Neural progenitor cell (in vitro differentiated cells): ENCODE measurements around the gene GSTM3. TPM values are rescaled to one million over a fixed set of nuclear protein-coding genes. Genes with fewer than 3 reads are reported as not detected.
A peak's percentile ranks its signal among the peaks of the same experiment; 100 is the strongest.

ENCODE experiments used
- DNase-seq: peaks from one replicate; pipeline ENCODE4 v3.0.0-alpha.2; 2016; ENCODE audit warnings: low spot score
- H2AFZ ChIP-seq: fragments of 200-600 bp; sonication (generic); replicated peaks from 2 replicates; pipeline ENCODE4 v1.6.1; 2016; ENCODE audit warnings: antibody characterized with exemption
- H3F3A ChIP-seq: fragments of 200-600 bp; sonication (generic); 2 replicates; pipeline ENCODE4 v1.6.1; 2016; ENCODE audit warnings: antibody characterized with exemption, low read depth
- H3K27ac ChIP-seq: fragments of 200-600 bp; sonication (generic); 2 replicates; pipeline ENCODE4 v1.5.1; 2016; ENCODE audit warnings: mild to moderate bottlenecking
- H3K27me3 ChIP-seq: fragments of 200-600 bp; sonication (generic); 2 replicates; pipeline ENCODE4 v1.6.1; 2016; ENCODE audit warnings: mild to moderate bottlenecking, moderate library complexity
- H3K36me3 ChIP-seq: fragments of 200-600 bp; sonication (generic); 2 replicates; pipeline ENCODE4 v1.5.1; 2016
- H3K4me1 ChIP-seq: fragments of 200-600 bp; sonication (generic); 2 replicates; pipeline ENCODE4 v1.6.1; 2016; ENCODE audit warnings: mixed run types
- H3K4me2 ChIP-seq: fragments of 200-600 bp; sonication (generic); 2 replicates; pipeline ENCODE4 v1.6.1; 2016
- H3K4me3 ChIP-seq: fragments of 200-600 bp; sonication (generic); 2 replicates; pipeline ENCODE4 v1.5.1; 2016
- H3K79me2 ChIP-seq: fragments of 200-600 bp; sonication (generic); 2 replicates; pipeline ENCODE4 v1.6.1; 2016; ENCODE audit warnings: low read depth
- H3K9ac ChIP-seq: fragments of 200-600 bp; sonication (generic); 2 replicates; pipeline ENCODE4 v1.6.1; 2016
- H3K9me3 ChIP-seq: fragments of 200-600 bp; sonication (generic); 2 replicates; pipeline ENCODE4 v1.5.1; 2016; ENCODE audit warnings: low read depth
- H4K20me1 ChIP-seq: fragments of 200-600 bp; sonication (generic); 2 replicates; pipeline ENCODE4 v1.6.1; 2016; ENCODE audit warnings: low read depth
- H3K27ac Mint-ChIP-seq: 3 replicates; pipeline ENCODE4 v1.8.0; 2021; ENCODE audit warnings: mixed read lengths
- H3K27me3 Mint-ChIP-seq: 2 replicates; pipeline ENCODE4 v1.8.0; 2022; ENCODE audit warnings: low read depth, mild to moderate bottlenecking, inconsistent platforms, moderate library complexity, mixed read lengths; ENCODE audit not compliant: insufficient read depth
- H3K36me3 Mint-ChIP-seq: 3 replicates; pipeline ENCODE4 v1.8.0; 2021; ENCODE audit warnings: mixed read lengths
- H3K4me1 Mint-ChIP-seq: 3 replicates; pipeline ENCODE4 v1.8.0; 2021; ENCODE audit warnings: mixed read lengths
- H3K4me3 Mint-ChIP-seq: 3 replicates; pipeline ENCODE4 v1.8.0; 2021; ENCODE audit warnings: mild to moderate bottlenecking, moderate library complexity, mixed read lengths
- H3K9me3 Mint-ChIP-seq: 3 replicates; pipeline ENCODE4 v1.8.0; 2020; ENCODE audit warnings: mixed read lengths
- CTCF ChIP-seq: fragments of 200-600 bp; sonication (generic); IDR thresholded peaks from 2 replicates; pipeline ENCODE4 v1.5.1; 2017; ENCODE audit warnings: antibody characterized with exemption, mild to moderate bottlenecking
- EZH2 ChIP-seq: fragments of 200-600 bp; sonication (generic); IDR thresholded peaks from 2 replicates; pipeline ENCODE4 v1.6.1; 2017; ENCODE audit warnings: antibody characterized with exemption, mild to moderate bottlenecking, moderate library complexity
- EZH2phosphoT487 ChIP-seq: fragments of 200-600 bp; sonication (generic); IDR thresholded peaks from 2 replicates; pipeline ENCODE4 v1.6.1; 2017; ENCODE audit warnings: antibody characterized with exemption
- total RNA-seq: library from RNA; depleted of rRNA; stranded (reverse); fragments of >200 nt; gene quantifications from 2 replicates; pipeline ENCODE4 v1.2.3, GENCODE V29; 2015; ENCODE audit warnings: low replicate concordance

The GSTM3 gene
- total RNA-seq, 1 donor from 2014 or later: 12.9 TPM

- DNase-seq: no peak
- H3K4me3 Mint-ChIP-seq: no peak overlapping the region
- TF ChIP-seq CTCF: no peak
- TF ChIP-seq EZH2: no peak
- no peak for TF ChIP-seq EZH2phosphoT487
These were observed 25.2 kb upstream of the GSTM3 start for GRCh38 chr1:109765896-109766615.

GRCh38 chr1:109765483-109765815 lies 24.6 kb upstream of the GSTM3 start:
- Histone ChIP-seq H3K4me1 (peaks cover under 1% of the 10 kb centered on the region), H3K4me3 (no peak overlapping the region), H3K9me3 (no peaks in the 10 kb centered on the region), H3K27me3 (no peaks in the 10 kb centered on the region), H3K36me3 (no peaks in the 10 kb centered on the region), H3K79me2 (no peaks in the 10 kb centered on the region), H2AFZ (no peak overlapping the region), H3K27ac (no peak overlapping the region), H4K20me1 (no peaks in the 10 kb centered on the region), H3K9ac (no peak overlapping the region), H3K4me2 (no peak overlapping the region), H3F3A (no peaks in the 10 kb centered on the region)
- Mint-ChIP-seq H3K4me1 (peaks cover 9% of the 10 kb centered on the region), H3K9me3 (peaks cover 2% of the 10 kb centered on the region), H3K27ac (no peak overlapping the region), H3K36me3 (no peaks in the 10 kb centered on the region), H3K27me3 (peaks cover 7% of the 10 kb centered on the region), H3K4me3 (no peak overlapping the region)
- DNase-seq: no peak
- TF ChIP-seq EZH2: no peak
- TF ChIP-seq EZH2phosphoT487: no peak
- no peak for TF ChIP-seq CTCF

More at GRCh38 chr1:109765896-109766615, 25.2 kb upstream of the GSTM3 start:
- Mint-ChIP-seq H3K9me3 (no peaks in the 10 kb centered on the region), H3K36me3 (no peaks in the 10 kb centered on the region), H3K27me3 (peaks cover 3% of the 10 kb centered on the region), H3K4me1 (peaks cover 9% of the 10 kb centered on the region), H3K27ac (no peak overlapping the region)
- no peak overlapping the region for H3K4me2 ChIP-seq
- no peak overlapping the region for H3K27ac ChIP-seq
- no peaks in the 10 kb centered on the region for H4K20me1 ChIP-seq
- H3K27me3 ChIP-seq: no peaks in the 10 kb centered on the region
- H3K4me1 ChIP-seq: peaks cover 3% of the 10 kb centered on the region
- no peak overlapping the region for H2AFZ ChIP-seq
- no peaks in the 10 kb centered on the region for H3K79me2 ChIP-seq
- H3K9ac ChIP-seq: no peak overlapping the region
- no peaks in the 10 kb centered on the region for H3K9me3 ChIP-seq
- H3F3A ChIP-seq: no peaks in the 10 kb centered on the region
- H3K36me3 ChIP-seq: no peaks in the 10 kb centered on the region
- no peak overlapping the region for H3K4me3 ChIP-seq

GRCh38 chr1:109764561-109765482 lies 24.0 kb upstream of the GSTM3 start:
- Mint-ChIP-seq H3K9me3 (peaks cover 2% of the 10 kb centered on the region), H3K4me1 (peaks cover 9% of the 10 kb centered on the region), H3K27me3 (peaks cover 8% of the 10 kb centered on the region), H3K4me3 (no peak overlapping the region), H3K27ac (peak overlapping the region; percentile 44), H3K36me3 (no peaks in the 10 kb centered on the region)
- Histone ChIP-seq H3K9me3 (no peaks in the 10 kb centered on the region), H3K36me3 (no peaks in the 10 kb centered on the region), H3K4me1 (no peaks in the 10 kb centered on the region), H3K4me3 (no peak overlapping the region), H2AFZ (no peak overlapping the region), H3K27me3 (no peaks in the 10 kb centered on the region), H3K79me2 (no peaks in the 10 kb centered on the region), H4K20me1 (no peaks in the 10 kb centered on the region), H3K4me2 (no peak overlapping the region), H3F3A (no peaks in the 10 kb centered on the region), H3K27ac (no peak overlapping the region), H3K9ac (no peak overlapping the region)
- DNase-seq: no peak
- no peak for TF ChIP-seq CTCF
- no peak for TF ChIP-seq EZH2
- no peak for TF ChIP-seq EZH2phosphoT487
